ENCODE data around the gene CARD14.
A peak's percentile ranks its signal among the peaks of the same experiment; 100 is the strongest.
"Not testable (repeated sequence)": the region's sequence is repeated elsewhere in the genome, so short reads cannot be mapped to it uniquely, and the experiment has no call there.

The CARD14 gene

DNA sequence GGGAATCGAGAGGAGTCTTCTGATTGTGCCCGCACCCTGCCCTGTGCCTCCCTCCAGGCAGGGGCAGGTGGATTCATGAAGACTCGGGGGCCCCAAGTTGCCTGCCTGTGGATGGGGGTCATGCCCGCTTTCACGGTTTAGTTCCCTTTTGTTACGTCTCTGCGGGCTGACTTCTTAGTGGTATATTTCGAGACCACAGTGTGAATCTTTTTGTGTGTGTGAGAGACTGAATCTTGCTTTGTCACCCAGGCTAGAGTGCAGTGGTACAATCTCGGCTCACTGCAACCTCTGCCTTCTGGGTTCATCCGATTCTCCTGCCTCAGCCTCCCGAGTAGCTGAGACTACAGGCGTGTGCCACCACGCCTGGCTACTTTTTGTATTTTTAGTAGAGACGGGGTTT, 72.7 kb downstream of the CARD14 start:
- Mint-ChIP-seq H3K27me3 (no peaks in the 10 kb centered on the region), H3K27ac (no peak overlapping the region), H3K36me3 (peaks cover 6% of the 10 kb centered on the region), H3K4me3 (no peak overlapping the region), H3K9me3 (no peaks in the 10 kb centered on the region), H3K4me1 (no peaks in the 10 kb centered on the region)

DNA sequence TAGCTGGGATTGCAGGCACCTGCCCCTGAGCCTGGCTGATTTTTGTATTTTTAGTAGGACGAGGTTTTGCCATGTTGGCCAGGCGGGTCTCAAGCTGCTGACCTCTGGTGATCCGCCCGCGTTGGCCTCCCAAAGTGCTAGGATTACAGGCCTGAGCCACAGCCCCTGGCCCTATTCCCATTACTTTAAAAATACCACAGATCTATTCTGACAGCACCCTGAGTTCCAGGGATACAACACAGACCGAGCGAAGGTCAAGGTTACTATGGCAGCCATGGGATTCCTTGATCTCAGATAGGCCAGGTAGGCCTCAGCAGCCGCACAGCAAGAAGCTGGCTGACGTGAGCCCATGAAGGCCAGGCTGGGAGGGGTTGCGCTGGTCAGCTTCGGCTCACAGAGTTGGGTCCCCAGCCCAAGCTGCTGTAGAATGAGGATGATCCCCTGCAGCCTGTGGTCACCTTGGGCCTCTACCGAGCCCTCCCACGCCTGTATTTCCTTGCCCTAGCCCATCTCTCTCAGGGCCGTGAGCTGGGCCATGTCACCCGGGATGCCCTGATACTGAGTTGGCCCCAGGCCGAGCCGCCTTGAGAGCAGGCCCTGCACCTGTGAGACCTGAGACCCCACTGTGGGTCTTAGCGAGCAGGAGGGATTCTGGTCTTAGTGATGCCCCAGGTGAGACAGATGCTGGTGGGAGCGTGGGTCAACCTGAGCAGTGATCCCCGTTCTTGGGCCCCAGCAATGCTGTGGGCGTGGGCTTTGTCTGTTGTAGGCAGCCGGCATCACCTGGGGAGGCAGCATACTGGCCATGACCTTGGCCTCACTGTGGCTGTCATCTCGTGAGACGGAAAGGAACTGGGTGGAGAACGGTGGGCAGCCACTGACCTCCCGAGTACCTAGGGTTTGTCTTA, 74.0 kb downstream of the CARD14 start:
- Mint-ChIP-seq H3K4me1 (no peaks in the 10 kb centered on the region), H3K27me3 (no peaks in the 10 kb centered on the region), H3K4me3 (no peak overlapping the region), H3K36me3 (peaks cover 4% of the 10 kb centered on the region), H3K27ac (no peak overlapping the region), H3K9me3 (no peaks in the 10 kb centered on the region)

DNA sequence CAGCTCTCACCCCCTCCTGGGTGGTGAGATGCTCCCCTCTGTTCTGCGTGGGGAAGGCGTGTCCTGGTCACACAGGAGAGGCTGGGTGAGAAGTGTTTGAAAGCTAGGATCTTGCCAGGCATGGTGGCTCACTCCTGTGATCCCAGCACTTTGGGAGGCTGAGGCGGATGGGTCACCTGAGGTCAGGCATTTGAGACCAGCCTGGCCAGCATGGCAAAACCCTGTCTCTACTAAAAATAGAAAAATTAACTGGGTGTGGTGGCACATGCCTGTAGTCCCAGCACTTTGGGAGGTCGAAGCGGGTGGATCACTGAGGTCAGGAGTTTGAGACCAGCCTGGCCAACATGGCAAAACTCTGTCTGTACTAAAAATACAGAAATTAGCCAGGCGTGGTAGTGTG, 74.6 kb downstream of the CARD14 start:
- H3K27ac Mint-ChIP-seq, H3K36me3 Mint-ChIP-seq, H3K4me3 Mint-ChIP-seq, H3K27me3 Mint-ChIP-seq, H3K9me3 Mint-ChIP-seq, H3K4me1 Mint-ChIP-seq: not testable (repeated sequence)

- H3K4me3 Mint-ChIP-seq, result no peak overlapping the region
- no peaks in the 10 kb centered on the region for H3K9me3 Mint-ChIP-seq
- H3K4me1 Mint-ChIP-seq, result no peaks in the 10 kb centered on the region
- H3K27me3 Mint-ChIP-seq, result no peaks in the 10 kb centered on the region
- peaks cover 3% of the 10 kb centered on the region for H3K36me3 Mint-ChIP-seq
- no peak overlapping the region for H3K27ac Mint-ChIP-seq
Observed at GRCh38 chr17:80244871-80245509, 75.2 kb downstream of the CARD14 start.

- Mint-ChIP-seq H3K4me1 (no peaks in the 10 kb centered on the region), H3K36me3 (peaks cover 3% of the 10 kb centered on the region), H3K4me3 (no peak overlapping the region), H3K9me3 (no peaks in the 10 kb centered on the region), H3K27ac (no peak overlapping the region), H3K27me3 (no peaks in the 10 kb centered on the region)
Observed at GRCh38 chr17:80245566-80246265, 75.9 kb downstream of the CARD14 start.

DNA sequence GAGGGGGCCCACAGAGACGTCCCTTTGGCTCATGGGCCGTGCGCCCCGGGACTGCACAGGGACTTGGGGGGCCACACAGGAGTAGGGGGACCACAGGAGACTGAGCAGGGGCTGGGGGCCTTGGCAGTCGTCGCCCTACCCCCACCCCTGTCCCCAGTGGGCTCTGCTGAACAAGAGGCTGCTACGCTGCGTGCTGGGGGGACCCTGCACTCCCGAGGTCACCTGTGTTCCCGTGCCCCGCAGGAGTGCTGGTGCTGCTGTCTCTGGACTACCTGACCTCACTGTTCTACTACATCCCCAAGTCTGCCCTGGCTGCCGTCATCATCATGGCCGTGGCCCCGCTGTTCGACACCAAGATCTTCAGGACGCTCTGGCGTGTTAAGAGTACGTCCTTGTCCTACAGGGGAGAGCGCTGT, 76.4 kb downstream of the CARD14 start:
- Mint-ChIP-seq H3K9me3 (no peaks in the 10 kb centered on the region), H3K4me1 (no peaks in the 10 kb centered on the region), H3K36me3 (peaks cover 3% of the 10 kb centered on the region), H3K4me3 (no peak overlapping the region), H3K27ac (no peak overlapping the region), H3K27me3 (no peaks in the 10 kb centered on the region)

- Mint-ChIP-seq H3K27me3 (no peaks in the 10 kb centered on the region), H3K4me3 (no peak overlapping the region), H3K9me3 (no peaks in the 10 kb centered on the region), H3K36me3 (peaks cover 3% of the 10 kb centered on the region), H3K27ac (no peak overlapping the region), H3K4me1 (no peaks in the 10 kb centered on the region)
Observed at GRCh38 chr17:80246726-80247125, 76.9 kb downstream of the CARD14 start.

DNA sequence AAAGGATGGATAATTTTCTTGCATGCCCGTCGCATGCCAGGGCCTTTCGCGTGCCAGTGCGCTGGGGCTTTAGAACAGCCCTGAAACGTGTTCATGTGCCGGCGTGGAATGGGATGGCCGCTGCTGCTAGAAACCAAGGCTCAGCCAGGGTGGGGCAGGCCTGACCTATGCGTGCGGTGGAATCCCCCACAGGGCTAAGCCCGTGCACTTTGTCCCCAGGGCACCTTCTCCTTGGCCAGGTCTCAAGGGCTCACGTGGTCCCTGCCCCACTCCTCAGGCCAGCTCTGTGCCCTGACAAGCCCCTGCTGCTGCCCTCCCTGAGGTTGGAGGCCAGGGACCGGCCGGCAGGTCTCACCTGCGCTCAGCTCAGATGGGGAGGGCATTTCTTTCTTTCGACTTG, 77.7 kb downstream of the CARD14 start:
- Mint-ChIP-seq H3K36me3 (peaks cover 3% of the 10 kb centered on the region), H3K9me3 (no peaks in the 10 kb centered on the region), H3K4me3 (no peak overlapping the region), H3K4me1 (peaks cover 1% of the 10 kb centered on the region), H3K27ac (no peak overlapping the region), H3K27me3 (no peaks in the 10 kb centered on the region)

- no peaks in the 10 kb centered on the region for H3K9me3 Mint-ChIP-seq
- peaks cover 3% of the 10 kb centered on the region for H3K36me3 Mint-ChIP-seq
- H3K4me1 Mint-ChIP-seq, result peaks cover 8% of the 10 kb centered on the region
- no peak overlapping the region for H3K4me3 Mint-ChIP-seq
- H3K27me3 Mint-ChIP-seq, result no peaks in the 10 kb centered on the region
- no peak overlapping the region for H3K27ac Mint-ChIP-seq
Observed at GRCh38 chr17:80248001-80248893, 78.4 kb downstream of the CARD14 start.

DNA sequence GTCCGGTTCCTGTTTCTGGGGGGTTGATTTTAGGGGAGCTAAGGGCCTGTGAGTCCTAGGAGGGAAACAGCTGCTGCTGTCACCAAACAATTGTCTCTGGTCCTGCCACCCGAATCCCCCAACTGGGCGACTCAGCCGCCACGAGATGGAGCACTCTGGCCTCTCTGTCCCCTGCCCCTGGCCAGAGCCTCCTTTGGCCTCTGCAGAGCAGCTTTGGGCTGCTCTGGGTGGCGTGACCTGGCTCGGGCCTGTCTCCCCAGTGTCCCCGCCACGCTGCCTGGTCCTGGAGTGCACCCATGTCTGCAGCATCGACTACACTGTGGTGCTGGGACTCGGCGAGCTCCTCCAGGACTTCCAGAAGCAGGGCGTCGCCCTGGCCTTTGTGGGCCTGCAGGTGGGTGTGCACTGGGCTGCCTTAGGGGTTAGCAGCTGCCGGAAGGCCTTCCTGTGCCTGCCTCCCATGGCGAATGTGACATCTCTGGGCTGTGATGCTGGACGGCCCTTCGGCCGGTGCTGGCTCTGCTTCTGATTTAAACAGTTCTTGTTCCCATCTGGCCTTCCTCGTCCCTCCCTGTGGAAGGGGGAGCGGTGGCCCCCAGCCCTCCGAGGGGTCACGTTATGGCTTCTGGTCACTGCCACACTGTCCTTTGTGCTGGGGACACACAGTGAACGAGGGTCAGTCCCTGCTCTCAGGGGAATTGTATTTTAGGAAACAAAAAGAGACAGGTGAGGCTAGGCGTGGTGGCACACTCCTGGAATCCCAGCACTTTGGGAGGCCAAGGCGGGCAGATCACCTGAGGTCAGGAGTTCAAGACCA, 79.3 kb downstream of the CARD14 start:
- Mint-ChIP-seq H3K4me1 (peaks cover 16% of the 10 kb centered on the region), H3K27ac (no peak overlapping the region), H3K36me3 (peaks cover 3% of the 10 kb centered on the region), H3K27me3 (no peaks in the 10 kb centered on the region), H3K4me3 (no peak overlapping the region), H3K9me3 (no peaks in the 10 kb centered on the region)

DNA sequence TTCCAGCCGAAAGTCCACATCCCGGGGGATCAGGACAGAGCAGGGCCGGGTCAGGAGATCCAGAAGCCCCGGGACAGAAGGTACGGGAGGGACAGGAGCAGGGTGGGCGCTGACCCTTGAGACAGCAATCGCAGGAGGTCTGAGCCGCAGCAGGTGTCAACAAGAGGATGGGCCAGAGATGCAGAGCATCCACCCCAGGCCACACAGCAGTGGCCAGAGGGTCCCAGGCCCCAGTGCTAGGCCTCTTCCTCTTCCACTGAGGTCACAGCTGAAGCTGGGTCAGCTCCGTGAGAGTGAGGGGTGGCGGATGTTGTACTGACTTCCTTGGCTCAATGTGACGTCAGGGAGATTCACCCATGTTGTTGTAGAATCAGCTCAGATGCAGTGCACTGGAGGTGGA, 82.1 kb downstream of the CARD14 start:
- no peaks in the 10 kb centered on the region for H3K27me3 Mint-ChIP-seq
- no peak overlapping the region for H3K4me3 Mint-ChIP-seq
- no peaks in the 10 kb centered on the region for H3K9me3 Mint-ChIP-seq
- H3K27ac Mint-ChIP-seq, result peak overlapping the region; percentile 55
- H3K4me1 Mint-ChIP-seq, result peaks cover 30% of the 10 kb centered on the region
- H3K36me3 Mint-ChIP-seq, result no peaks in the 10 kb centered on the region

DNA sequence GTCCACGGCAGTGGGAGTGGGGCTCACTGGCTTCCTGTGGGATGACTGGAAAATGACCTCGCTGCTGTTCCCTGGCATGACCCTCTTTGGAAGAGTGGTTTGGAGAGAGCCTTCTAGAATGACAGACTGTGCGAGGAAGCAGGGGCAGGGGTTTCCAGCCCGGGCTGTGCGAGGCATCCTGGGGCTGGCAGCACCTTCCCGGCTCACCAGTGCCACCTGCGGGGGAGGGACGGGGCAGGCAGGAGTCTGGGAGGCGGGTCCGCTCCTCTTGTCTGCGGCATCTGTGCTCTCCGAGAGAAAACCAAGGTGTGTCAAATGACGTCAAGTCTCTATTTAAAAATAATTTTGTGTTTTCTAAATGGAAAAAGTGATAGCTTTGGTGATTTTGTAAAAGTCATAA, 83.0 kb downstream of the CARD14 start:
- Mint-ChIP-seq H3K4me1 (peaks cover 36% of the 10 kb centered on the region), H3K4me3 (no peak overlapping the region), H3K9me3 (no peaks in the 10 kb centered on the region)

GRCh38 chr17:80253631-80254395, 84.0 kb downstream of the CARD14 start:
- Mint-ChIP-seq H3K4me1 (peaks cover 46% of the 10 kb centered on the region), H3K9me3 (no peaks in the 10 kb centered on the region), H3K27me3 (no peaks in the 10 kb centered on the region), H3K4me3 (no peak overlapping the region), H3K27ac (peak overlapping the region; percentile 98), H3K36me3 (no peaks in the 10 kb centered on the region)

More for the DNA sequence above, 83.0 kb downstream of the CARD14 start:
- Mint-ChIP-seq H3K27ac (peak overlapping the region; percentile 65), H3K27me3 (no peaks in the 10 kb centered on the region), H3K36me3 (no peaks in the 10 kb centered on the region)
